T-helper 1 cell (primary cell): ENCODE results near the gene CPNE9.
"Not testable (repeated sequence)": the region's sequence is repeated elsewhere in the genome, so short reads cannot be mapped to it uniquely, and the experiment has no call there.

Experiments used
- DNase-seq, 5 donors: peaks; one replicate each; pipeline ENCODE4 v3.0.0-alpha.2; 2012 to 2020

CPNE9 gene

DNA sequence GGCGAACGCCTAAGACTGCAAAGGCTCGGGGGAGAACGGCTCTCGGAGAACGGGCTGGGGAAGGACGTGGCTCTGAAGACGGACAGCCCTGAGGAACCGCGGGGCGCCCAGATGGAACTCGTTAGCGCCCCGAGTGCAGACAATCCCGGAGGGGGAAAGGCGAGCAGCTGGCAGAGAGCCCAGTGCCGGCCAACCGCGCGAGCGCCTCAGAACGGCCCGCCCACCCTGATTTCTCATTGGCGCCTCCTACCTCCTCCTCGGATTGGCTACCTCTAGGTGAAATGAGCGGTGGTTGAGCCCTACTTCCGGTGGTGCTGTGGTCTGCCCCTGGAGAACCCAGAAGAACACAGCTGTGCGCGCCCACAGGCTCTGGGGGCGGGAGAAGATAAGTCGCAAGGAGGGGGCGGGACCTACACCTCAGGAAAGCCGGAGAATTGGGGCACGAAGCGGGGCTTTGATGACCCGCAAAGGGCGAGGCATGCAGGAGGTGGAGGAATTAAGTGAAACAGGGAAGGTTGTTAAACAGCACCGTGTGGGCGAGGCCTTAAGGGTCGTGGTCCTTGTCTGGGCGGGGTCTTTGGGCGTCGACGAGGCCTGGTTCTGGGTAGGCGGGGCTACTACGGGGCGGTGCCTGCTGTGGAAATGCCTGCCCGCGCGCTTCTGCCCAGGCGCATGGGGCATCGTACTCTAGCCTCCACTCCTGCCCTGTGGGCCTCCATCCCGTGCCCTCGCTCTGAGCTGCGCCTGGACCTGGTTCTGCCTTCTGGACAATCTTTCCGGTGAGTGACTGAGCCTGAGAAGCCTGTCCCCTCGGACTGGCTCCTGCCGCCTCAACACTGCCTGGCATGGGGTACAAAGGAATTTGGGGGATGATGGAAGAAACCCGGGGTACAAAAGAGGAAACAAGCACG is 46.3 kb downstream of the CPNE9 start, which contains the start of gene OGG1:
Gene OGG1 (plus strand): TSS at position 308 of the 911 bp plus-strand sequence. CDS start 335 bp downstream, at position 643.
- peak; percentile 87 to 99 (median 93) for DNase-seq

DNA sequence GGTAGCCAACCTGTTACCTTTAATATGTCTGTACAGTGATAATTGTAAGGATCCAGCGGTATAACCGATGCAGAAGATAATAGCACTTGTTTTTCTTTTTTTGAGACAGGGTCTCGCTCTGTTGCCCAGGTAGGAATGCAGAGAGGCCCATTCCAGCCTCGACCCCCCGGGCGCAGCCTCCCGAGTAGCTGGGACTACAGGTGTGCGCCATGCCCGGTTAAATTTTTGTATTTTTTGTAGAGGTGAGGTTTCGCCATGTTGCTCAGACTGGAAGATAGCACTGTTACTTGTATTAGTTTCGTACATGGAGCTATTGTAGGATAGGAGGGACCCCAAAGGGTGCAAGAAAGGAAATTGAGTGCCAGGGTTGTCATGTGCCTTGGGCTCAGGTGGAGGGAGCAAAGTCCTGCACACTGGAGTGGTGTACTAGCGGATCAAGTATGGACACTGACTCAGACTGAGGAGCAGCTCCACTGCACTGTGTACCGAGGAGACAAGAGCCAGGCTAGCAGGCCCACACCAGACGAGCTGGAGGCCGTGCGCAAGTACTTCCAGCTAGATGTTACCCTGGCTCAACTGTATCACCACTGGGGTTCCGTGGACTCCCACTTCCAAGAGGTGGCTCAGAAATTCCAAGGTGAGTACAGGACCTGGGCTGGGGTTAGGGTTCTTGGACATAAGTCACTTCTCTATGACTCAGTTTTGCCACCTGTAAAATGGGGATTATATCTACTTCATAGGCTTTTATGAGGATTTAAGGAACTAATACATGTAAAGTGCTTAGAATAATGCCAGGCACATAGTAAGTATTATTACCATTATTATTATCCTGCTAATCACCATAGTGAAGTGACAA is 47.2 kb downstream of the CPNE9 start:
- DNase-seq = no peak

DNA sequence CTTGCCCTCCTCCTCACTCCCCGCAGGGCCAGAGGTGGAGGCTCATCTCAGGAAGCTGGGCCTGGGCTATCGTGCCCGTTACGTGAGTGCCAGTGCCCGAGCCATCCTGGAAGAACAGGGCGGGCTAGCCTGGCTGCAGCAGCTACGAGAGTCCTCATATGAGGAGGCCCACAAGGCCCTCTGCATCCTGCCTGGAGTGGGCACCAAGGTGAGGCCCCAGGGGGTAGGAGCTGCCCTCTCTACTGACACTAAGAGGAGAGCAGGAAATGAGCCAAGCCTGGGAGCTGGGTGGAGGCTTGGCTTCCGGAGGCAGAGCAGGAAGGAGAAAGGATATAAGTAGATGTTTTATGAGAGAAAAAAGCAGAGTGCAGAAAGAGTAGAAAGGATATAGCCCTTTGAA is 51.0 kb downstream of the CPNE9 start:
- peak in 1 of 5 donors; percentile 32 for DNase-seq

DNA sequence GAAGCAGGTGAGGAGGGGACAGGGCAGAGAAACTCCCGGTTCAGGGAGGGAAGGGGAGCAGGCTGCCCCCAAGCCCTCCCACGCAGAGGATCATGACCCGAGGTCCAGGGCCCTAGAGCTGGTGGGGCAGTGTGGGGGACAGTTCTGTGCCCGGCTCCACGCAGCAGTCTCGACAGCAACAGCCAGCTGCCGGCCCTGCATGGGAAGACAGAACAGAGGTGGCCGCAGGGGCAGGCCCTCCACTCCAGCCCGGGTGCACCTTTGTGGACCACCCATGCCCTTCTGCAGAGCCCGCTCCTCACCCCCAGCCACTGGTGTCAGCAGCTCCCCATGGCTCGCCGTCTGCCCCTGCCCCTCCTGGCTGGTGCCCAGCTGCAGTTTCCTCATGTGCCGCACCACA is 53.8 kb downstream of the CPNE9 start:
- no peak for DNase-seq

DNA sequence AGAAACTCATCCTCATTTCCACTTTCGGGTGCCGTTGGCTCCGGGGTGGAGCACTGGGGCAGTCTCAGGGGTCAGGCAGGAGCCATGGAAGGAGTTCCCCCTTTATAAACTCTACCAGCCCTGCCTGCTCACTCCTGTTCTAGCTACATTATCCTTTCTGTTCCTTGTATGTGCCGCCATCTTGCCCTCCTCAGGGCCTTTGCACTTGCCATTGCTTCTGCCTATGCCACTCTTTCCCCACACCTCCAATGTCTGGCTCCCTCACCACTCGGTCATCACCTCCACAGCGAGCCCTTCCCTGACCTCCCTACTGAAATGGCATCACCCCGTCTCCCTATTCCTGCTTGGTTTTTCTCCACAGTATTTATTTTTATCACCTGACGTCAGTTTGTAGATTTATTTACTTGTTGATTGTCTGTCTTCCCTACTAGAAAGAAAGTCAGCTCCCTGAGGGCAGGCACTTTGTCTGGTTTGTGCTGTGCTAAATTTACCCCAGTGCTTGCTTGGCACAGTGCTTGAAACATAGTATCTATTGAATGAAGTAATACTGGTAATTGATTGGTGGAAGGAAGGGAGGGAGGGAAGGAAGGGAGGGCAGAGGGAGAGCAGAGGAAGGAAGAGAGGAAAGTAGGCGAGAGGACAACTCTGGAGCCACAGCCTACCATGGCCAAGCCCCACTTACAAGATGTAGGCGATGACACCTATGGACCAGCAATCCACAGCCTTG is 57.3 kb downstream of the CPNE9 start:
- DNase-seq = no peak

DNA sequence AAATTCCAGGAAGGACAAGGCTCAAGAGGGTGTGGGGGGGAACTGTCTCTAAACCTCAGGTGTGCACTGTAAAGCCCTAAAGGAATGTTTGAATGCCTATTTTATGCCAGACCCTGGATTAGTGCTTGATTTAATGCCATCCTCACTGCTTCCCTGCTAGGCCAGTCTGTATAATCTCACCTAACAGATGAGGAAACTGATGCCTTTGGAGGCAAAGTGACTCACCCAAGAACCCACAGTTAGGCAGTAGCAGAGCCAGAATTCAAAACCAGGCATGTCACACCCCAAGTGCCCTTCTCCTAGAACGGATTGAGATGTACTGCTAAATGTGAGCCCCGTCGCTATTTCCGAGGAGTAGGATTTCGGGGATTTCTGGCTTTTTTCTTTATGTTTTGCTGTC is 58.3 kb downstream of the CPNE9 start:
- DNase-seq = no peak

DNA sequence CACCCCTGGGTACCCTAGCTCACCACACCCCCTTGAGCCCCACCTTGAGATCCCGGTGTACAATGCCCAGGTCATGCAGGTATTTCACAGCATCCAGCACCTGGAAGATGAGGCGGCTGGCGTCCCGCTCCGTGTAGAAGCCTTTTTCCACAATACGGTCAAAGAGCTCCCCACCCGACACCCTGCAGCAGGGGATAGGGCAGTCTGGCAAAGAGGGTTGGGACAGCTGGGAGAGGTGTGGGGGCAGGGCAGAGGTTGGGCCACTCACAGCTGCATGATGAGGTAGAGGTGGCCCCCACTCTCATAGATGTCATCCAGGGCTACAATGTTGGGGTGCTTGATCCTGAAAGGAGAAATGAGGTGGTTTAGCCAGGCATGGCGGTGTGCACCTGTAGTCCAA is 59.2 kb downstream of the CPNE9 start:
- DNase-seq = no peak

DNA sequence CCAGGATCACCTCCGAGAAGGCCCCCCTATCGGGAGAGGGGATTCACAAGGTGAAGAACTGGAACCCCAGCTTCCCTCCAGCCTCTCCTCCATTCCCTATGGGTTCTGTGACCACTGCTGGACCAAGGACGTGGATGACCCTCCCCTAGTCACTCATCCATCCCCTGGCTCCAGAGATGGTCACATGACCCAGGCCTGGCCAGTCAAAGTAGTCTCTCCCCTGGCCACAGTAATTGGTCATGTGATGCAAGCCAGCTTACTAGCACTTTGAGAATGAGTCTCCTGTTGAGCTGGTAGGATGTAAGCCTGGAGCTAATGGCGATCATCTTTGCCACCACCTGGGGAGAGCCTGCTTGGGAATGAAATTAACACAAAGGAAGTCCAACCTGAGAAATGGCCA is 62.2 kb downstream of the CPNE9 start:
- no peak for DNase-seq

DNA sequence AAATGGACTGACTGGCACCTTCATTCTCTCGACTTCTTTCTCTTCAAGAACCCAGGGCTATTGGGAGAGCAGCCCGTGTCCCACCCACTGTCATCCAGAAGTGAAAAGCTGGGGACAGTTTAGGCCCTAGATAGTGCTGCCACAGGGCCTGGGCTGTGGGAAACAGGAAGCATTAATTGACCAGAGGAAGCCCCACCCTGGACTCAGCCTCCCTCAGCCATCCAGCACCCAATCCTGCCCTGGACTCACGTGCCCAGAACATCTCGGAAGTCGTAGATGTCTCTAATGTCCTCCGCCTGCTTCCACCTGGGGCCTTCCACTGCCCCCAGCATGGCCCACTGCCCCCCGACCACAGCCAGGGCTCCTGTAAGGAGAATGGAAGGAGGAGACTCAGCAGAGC is 63.8 kb downstream of the CPNE9 start:
- DNase-seq = no peak

DNA sequence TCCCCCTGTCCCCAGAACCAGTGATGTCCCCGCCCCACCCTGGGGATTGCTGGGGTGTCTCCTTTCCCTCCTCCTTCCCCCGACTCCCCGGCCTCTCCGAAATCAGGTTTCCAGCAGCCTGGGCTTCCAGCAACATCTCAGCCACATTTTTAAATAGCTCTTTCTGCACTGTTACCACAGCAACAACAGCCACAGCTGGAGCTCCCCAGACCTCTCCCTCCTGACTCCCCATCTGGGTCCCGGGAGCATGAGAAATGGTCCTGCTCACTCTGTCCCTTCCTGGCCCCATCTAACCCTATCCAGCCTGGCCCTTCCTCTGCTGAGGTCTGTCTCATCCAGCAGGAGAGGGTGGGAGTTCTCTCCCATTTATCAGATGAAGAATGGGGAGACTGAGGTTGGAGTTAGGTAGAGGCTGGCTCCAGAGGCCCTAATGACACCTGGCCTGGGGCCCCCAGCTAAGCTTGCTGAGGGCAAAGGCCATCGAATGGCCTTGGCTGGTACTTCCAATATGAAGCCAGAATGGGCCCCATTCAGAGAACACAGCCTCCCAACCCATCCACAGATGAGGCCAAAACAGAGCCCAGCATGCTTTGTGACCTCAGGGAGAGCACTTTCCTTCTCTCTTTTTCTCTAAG is 64.6 kb downstream of the CPNE9 start:
- no peak for DNase-seq

DNA sequence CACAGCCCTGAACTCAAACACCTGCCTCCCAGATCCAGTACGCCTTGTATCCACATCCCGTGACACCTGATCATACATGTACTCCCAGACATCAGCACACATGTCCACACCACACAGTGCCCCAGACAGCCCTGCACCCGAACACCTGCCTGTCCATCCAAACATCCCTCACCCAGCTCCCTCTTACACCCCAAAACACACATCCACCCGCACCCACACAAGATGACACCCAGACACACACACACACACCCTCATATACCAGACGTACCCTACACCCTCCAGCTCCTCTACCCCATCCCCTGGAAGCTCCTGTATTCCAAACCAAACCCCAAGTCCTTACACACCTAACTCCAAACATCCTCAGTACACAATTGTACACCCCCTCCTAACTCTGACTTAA is 65.4 kb downstream of the CPNE9 start:
- no peak for DNase-seq

DNA sequence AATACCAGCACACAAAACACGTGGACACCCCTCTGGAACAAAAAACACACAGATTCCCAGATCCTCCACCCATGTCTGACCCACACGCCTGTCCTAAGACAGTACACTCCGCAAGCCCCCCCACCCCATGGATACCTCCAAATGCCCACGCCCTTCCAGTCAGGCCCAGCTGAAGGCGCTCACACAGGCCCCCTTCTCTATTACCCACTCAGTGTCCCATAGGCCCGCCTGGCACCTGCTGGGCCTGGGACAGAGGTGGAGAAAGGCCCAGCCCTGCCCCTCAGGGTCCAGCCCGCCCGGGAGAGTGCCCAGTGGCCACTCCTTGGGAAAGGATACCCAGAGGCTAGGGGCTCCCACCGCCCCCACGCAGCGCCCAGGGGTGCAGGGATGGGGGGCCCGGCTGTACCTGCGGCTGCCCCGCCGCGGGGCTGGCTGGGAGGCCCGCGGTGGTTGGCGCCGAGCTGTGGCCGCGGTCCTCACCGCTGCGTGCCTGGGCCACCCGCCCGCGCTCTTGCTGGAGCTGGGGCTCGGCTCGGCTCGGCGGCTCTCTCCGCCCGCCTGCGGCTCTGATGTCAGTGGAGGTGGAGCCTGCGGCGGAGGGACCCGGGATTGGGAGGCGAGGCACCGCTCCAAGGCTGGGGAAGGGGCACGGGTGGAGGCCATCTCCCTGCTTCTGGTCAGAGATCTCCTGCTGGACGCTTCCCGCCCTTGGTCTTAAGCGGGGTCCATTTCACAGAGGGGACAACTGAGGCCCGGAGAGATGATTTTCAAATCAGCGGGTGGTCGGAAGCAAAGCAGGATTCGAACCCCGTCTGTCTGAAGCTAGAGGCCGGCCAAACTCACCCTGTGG is 66.0 kb downstream of the CPNE9 start, which contains the start of gene CAMK1:
Gene CAMK1 (minus strand): TSS at position 522 of the 850 bp plus-strand sequence. CDS start 2,198 bp downstream, outside the sequence.
- peak in 4 of 5 donors; percentile 37 to 66 (median 43) for DNase-seq

DNA sequence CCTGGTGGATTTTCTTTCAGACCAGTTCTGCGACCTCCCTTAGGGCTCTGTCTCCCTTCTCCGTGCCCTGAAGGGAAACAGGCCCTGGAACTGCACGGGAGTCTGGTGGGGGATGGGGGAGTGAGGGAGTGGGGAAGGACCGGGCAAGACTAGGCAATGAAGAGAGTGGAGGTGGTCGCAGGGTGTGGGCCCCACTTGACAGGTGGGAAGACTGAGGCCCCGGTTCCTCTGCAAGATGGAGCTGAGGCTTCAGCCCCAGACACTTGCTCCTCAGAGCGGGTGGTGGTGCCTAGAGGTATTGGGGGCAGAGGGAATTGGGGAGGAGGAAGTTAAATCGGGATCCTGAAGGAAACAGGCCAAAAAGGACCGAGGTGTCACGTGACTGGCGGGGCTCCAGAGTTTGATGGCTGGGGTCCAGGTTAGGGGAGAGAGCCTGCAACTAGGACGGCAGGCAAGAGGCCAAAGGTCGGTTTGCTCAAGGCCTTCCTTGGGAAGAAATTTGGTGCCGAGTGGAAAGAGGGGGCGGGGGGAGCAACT is 66.7 kb downstream of the CPNE9 start:
- DNase-seq = no peak

DNA sequence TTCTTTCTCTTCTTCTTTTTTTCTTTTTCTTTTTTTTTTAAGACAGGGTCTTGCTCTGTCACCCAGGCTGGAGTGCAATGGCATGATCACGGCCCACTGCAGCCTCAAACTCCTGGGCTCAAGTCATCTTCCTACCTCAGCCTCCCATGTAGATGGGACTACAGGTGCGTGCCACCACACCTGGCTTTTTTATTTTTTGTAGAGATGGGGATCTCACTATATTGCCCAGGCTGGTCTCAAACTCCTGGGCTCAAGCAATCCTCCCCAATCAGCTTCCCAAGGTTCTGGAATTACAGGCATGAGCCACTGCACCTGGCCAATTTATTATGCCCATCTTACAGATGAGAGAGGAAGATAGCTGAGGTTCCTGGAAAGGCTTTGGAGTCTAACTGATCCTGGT is 67.4 kb downstream of the CPNE9 start:
- not testable (repeated sequence) for DNase-seq

DNA sequence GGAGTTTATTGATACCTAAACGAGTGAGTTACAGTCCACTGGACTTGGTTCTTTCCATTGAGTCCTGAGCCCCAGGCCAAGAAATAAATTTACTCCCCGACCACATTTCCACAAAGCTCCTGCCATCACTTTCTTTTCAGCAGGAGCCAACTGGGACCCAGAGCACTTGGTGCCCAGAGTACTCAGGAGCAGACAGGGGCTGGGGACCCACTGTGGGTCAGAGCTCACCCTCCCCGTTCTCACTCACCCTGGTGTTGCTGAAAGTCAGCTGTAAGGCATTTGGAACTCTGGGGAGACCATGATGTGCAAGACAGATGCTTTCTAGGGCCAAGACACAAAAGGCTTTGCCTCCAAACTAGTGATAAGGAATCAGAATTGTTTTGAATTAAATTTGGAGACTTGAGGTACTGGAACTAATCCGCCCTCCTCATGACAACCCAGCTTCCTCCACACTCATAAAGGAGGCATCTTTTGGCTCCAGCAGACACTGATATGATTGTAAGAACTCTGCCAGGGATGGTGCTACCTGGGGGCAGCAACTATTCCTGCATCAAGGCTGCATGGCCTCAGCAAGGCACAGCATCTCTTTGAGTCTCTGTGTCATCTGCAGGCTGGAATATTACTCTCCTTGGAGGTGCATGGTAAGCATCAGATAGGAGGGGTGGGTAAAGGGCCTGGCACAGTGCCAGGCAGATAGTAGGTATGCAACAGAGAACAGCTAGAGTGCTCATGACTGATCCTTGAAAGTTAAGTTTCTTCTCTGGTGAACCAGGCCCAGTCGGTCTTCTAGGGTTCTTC is 73.5 kb downstream of the CPNE9 start:
- no peak for DNase-seq

DNA sequence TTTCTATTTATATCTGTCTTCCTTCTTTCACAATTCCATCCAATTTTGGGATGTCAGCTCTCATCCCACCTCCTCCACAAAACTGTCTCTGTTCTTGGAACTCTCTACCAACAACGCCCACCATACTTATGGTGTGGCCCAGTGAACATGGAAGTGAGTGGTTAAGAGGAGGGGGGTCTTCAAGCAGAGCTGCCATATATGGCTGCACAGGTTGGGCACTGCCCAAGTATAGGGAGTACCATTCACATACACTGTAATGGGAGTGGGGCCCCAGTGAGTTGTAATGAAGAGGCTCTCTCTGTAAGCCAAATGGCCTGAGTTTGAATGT is 74.0 kb downstream of the CPNE9 start:
- no peak for DNase-seq

DNA sequence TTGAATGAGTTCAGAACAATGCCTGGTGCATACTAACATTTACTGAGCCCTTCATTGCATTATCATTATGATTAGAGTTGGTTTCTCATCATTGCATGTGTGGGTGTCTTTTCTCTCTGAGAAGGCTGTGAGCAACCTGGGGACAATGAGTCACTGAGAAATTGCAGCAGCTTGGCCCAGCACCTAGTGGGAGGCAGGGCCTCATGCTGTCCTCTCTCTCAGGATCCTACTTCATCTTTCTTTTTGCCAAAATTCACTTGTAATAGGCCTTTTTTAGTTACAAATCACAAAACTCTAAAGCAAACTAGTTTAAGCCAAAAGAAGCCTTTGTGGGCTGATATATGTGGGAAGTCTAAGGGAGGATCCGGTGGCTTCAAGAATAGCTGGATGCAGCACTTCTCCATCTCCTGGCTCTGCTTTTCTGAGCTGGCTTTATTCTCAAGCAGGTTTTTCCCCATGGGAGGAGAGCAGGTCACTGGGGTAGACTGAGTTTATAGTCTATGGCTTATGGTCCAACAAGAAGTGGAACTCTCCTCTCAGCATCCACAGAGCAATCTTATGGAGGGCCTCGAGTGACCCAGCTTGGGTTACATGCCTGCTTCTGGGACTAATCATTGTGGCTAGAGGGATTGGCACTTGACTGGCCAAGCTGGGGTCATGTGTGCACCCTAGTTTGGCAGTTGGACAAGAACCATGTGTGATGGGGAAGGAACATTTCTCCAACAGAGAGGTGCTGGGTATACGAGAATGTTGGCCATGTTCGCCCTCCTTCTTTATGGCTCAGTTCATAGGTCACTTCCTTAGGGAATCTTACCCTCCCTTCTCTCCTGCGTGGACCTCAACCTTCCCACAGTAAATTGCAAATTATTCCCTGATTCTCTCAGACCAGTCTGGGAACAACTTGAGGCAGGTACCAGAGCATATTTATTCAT is 74.8 kb downstream of the CPNE9 start:
- peak in 1 of 5 donors; percentile 34 for DNase-seq

DNA sequence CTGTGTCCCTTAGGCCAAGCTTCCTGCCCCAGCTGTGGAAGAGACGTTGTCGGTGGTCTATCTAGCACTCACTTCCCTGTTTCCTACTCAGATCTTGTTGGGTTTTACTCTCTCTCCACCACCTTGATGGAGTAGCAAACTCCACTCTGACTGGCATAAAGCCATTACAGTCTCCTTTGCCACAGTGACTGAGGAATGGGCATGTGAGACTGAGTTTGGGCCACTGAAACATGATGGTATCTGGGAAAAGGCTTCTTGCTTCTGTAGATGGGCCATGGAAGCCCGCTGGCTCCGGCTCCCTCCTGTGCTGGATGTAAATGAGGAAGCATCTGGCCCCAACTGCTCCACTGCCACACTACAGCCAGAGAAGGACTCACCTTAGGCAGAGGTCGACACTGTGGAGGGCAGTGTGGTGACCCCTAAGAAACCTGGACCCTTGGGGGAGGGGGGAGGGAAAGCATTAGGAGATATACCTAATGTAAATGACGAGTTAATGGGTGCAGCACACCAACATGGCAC is 75.5 kb downstream of the CPNE9 start:
- no peak for DNase-seq
